NB4 (cell line): ENCODE measurements around the gene ODF4.

ENCODE experiments used
- POLR2A ChIP-seq: IDR thresholded peaks from 2 replicates; pipeline ENCODE4 v1.6.1; 2011; ENCODE audit warnings: mild to moderate bottlenecking; ENCODE audit not compliant: insufficient read length; ENCODE audit errors: extremely low read depth
- TF ChIP-seq, protein P1 (sequence below): IDR thresholded peaks from one replicate; pipeline ENCODE4 v1.5.1; 2012; ENCODE audit warnings: low read depth, low read length

DNA sequence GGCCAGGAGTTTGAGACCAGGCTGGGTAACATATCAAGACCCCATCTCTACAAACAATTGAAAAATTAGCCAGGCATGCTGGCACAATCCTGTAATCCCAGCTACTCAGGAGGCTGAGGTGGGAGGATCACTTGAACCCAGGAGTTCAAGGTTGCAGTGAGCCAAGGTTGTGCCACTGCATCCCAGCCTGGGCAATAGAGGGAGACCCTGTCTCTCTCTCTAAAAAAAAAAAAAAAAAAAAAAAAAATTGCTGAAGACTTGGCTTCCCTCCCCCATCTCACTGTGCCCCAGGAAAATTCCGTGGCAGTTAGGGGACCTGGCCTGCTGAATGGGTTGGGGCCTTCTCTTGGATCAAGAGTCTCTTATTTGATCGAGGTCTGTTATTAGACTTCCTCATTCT is at the start of gene ODF4:
- TF ChIP-seq, protein P1, sequence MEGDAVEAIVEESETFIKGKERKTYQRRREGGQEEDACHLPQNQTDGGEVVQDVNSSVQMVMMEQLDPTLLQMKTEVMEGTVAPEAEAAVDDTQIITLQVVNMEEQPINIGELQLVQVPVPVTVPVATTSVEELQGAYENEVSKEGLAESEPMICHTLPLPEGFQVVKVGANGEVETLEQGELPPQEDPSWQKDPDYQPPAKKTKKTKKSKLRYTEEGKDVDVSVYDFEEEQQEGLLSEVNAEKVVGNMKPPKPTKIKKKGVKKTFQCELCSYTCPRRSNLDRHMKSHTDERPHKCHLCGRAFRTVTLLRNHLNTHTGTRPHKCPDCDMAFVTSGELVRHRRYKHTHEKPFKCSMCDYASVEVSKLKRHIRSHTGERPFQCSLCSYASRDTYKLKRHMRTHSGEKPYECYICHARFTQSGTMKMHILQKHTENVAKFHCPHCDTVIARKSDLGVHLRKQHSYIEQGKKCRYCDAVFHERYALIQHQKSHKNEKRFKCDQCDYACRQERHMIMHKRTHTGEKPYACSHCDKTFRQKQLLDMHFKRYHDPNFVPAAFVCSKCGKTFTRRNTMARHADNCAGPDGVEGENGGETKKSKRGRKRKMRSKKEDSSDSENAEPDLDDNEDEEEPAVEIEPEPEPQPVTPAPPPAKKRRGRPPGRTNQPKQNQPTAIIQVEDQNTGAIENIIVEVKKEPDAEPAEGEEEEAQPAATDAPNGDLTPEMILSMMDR: no peak
- no peak for TF ChIP-seq POLR2A
